Gastroesophageal sphincter (tissue), 3 donors: Measurements from ENCODE around the gene GMPR2.

ENCODE experiments used
- CTCF ChIP-seq, 4 experiments: fragments of 200-600 bp in 2 of 4; fragments of 450-650 bp in 2 of 4; sonication (generic) in 1 of 4; IDR thresholded peaks; one replicate each; pipeline ENCODE4 v1.5.1; 2017 to 2019; ENCODE audit warnings: antibody characterized with exemption in 4 of 4, mild to moderate bottlenecking in 2 of 4, moderate library complexity in 2 of 4
- EP300 ChIP-seq: sonication (generic); formaldehyde crosslinking; IDR thresholded peaks from one replicate; pipeline ENCODE4 v1.6.1; 2017; ENCODE audit warnings: antibody characterized with exemption, mild to moderate bottlenecking
- POLR2A ChIP-seq, 2 donors: fragments of 450-650 bp; IDR thresholded peaks; one replicate each; pipeline ENCODE4 v1.6.1; 2017; ENCODE audit warnings: antibody characterized with exemption in 2 of 2, mild to moderate bottlenecking in 2 of 2, moderate library complexity in 1 of 2

GRCh38 chr14:24268225-24268624 lies 35.5 kb downstream of the GMPR2 start:
- TF ChIP-seq POLR2A (IDR thresholded peaks at IDR 0.05) (no peak), CTCF (IDR thresholded peaks at IDR 0.05) (no peak), EP300 (no peak)
